ENCODE measurements around the gene NPAS4. TPM values are rescaled to one million over a fixed set of nuclear protein-coding genes. Genes with fewer than 3 reads are reported as not detected.
"Not testable (repeated sequence)": the region's sequence is repeated elsewhere in the genome, so short reads cannot be mapped to it uniquely, and the experiment has no call there.

Gene NPAS4
- 0.07 and 0.42 TPM in 2 replicates for total RNA-seq

- intact Hi-C loops (cut with micrococcal nuclease): loop anchor here (1.0 kb wide), 5 partner anchors 9 to 257 kb away; partner anchors contain the start of genes PELI3 and YIF1A
Measured at GRCh38 chr11:66420671-66421476, at the start of gene NPAS4. Gene NPAS4, plus strand, starts transcription at chr11:66421035. Its CDS starts 145 bp downstream, at chr11:66421180.

DNA sequence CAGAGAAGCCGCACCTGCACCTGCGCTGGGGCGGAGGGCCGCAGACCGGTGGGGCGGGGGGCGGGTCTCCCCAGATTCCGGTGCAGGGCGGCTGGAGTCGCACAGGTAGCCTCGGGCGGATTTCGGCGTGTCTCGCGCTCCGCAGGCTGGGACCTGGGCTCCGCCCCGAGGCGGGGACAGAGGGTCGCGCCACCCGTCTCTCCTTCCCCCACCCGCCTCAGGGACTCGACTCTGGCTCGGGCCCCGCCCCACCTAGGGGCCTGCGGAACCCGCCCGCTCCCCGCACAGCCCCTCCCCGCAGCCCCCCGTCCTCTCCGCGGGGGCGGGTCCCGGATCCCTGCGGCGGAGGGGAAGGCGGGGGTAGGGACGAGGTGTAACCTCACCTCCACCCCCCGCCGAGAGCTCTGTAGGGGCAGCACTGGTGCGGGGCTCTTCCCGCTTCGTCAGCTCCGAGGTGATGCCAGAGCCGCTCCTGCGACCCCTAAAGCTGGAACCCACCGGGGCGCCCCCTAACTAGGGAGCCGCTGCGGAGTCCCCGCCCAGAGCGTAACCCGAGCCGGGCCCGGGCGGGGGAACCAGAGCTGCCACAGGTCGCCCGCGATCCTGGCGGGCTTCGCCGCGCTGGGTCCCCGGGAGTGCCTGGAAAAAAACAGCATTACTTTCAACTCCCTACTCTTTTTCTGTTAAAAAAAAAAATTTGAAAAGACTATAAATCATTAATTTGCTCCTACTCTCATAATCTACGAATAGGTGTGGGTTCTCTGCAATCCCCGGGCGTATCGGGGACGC, 49.0 kb upstream of the NPAS4 start, which contains the start of gene SLC29A2:
SLC29A2 (minus strand) TSS at position 134 of the 789 bp plus-strand sequence. CDS start 169 bp downstream, outside the sequence.
- intact Hi-C loops (cut with micrococcal nuclease): loop anchor here (1.0 to 5.0 kb wide), 5 partner anchors 14 to 245 kb away; partner anchors contain the start of genes BRMS1 and RBM14

GRCh38 chr11:66373265-66373664, 47.6 kb upstream of the NPAS4 start:
- intact Hi-C loops (cut with micrococcal nuclease): loop anchor here (5.0 kb wide), 1 partner anchor 244 kb away; the partner anchor contains the start of gene RBM14

- intact Hi-C loops (cut with micrococcal nuclease): loop anchor here (5.0 kb wide), 1 partner anchor 244 kb away; the partner anchor contains the start of gene RBM14
Measured at GRCh38 chr11:66373690-66374287, 47.0 kb upstream of the NPAS4 start.

DNA sequence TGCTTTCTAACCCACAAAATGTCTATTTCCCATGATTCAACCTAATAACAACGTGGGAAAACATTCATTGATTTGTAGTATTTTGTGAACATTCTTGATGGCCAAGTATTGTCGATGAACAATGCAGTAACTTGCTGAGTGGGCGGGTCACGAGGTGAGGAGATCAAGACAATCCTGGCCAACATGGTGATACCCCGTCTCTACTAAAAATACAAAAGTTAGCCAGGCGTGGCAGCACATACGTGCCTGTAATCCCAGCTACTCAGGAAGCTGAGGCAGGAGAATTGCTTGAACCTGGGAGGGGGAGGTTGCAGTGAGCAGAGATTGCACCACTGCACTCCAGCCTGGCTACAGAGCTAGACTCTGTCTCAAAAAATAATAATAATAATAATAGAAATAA, 40.6 kb upstream of the NPAS4 start:
- intact Hi-C loops (cut with micrococcal nuclease): not testable (repeated sequence)

DNA sequence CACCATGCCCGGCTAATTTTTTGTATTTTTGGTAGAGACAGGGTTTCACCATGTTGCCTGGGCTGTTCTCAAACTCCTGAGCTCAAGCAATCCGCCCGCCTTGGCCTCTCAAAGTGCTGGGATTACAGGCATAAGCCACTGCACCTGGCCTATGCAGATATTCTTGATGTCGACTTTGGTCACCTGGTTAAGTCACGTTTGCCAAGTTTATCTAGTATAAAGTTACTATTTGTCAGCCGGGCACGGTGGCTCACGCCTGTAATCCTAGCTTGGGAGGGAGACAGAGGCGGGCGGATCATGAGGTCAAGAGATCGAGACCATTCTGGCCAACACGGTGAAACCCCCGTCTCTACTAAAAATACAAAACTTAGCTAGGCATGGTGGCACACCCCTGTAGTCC, 36.5 kb upstream of the NPAS4 start:
- intact Hi-C loops (cut with micrococcal nuclease): not testable (repeated sequence)

DNA sequence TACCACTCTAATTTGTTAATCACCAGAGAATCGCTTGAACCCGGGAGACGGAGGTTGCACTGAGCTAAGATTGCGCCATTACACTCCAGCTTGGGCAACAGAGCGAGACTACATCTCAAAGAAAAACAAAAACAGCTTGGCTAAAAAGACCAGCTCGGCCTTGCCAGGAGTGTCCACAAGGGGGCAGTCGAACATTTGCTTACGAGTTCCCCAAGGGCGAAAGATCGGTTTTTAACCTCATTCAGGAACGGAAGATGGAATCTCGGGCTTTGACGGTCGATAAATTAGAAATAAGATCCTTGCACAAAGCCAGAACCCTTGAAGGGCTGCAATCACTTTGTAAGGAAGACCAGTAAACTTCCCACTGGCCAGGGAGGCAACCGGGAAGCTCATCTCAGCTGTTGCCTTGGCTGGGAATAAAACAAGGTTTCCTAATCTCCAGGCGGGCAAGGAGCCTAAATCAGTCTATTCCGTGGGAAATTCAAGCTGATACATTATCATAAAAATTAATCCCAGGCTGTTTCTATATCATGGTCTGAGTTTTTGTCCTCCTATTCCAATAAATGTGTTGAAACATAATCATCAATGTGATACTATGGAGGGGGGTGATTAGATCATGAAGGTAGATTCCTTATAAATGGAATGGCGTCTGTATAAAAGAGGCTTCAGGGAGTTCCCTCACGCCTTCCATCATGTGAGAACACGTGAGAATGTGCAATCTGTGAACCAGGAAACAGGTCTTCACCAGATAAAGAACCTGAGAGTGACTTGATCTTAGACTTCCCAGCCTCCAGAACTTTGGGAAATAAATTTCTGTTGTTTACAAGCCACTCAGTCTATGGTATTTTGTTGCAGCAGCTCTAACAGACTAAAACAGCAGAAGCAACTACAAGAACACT, 34.4 kb upstream of the NPAS4 start:
- intact Hi-C loops (cut with micrococcal nuclease): loop anchor here (1.0 kb wide), 3 partner anchors 14 to 38 kb away; no protein-coding TSS in a partner anchor

DNA sequence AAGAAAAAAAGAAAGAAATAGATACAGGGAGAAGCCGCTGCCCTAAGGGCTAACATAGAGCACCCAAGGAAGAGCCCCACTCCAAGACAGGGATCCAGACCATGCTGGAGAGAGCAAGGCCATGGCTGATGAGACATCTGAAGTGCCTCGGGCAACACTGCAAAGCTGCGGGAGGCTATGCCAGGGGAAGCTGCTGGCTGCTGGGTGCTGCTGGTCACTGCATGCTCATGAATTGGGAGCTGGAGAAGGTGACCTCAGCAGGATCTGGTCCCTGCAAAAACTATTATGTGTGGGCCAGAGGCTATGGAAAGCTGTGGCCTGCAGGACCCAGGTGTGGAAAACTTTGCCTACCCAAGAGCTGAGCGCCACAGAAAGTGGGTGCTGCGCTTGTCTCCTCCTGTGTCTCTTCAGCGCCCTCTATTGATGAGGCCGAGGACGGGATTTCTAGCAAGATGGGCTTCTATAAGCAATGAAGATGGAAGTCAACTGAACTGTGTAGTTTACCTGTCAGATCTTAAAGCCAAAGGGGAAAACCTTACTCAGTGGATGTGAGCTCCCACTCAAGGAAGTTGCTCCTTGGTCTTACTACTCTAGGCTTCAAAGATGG, 32.0 kb upstream of the NPAS4 start:
- intact Hi-C loops (cut with micrococcal nuclease): loop anchor here (1.0 to 2.0 kb wide), 4 partner anchors 44 to 166 kb away; partner anchors contain the start of gene BRMS1

GRCh38 chr11:66391322-66391721, 29.5 kb upstream of the NPAS4 start:
- intact Hi-C loops (cut with micrococcal nuclease): no loop called here

DNA sequence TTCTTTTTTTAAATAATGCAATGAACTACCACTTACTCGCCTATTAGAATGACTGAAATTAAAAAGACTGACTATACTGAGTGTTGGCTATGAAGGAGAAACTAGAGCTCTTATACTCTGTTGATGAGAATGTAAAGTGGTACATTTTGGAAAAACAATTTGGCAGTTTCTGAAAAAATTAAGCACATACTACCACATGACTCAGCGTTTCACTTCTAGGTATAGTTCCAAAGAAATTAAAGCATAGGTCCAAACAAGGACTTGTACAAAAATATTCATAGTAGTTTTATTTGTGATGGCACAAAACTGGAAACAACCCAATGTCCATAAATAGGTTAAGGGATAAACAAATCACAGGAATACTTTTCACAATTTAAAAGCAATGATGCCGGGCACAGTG, 26.9 kb upstream of the NPAS4 start:
- intact Hi-C loops (cut with micrococcal nuclease): no loop called here

- intact Hi-C loops (cut with micrococcal nuclease): loop anchor here (1.0 kb wide), 11 partner anchors 11 to 427 kb away; partner anchors contain the start of genes ACTN3, BBS1, PELI3 and RBM4
Measured at GRCh38 chr11:66407651-66408050, 13.2 kb upstream of the NPAS4 start.

- intact Hi-C loops (cut with micrococcal nuclease): loop anchor here (1.0 kb wide), 11 partner anchors 10 to 426 kb away; partner anchors contain the start of genes ACTN3, BBS1, PELI3 and RBM4
Measured at GRCh38 chr11:66408488-66409214, 12.2 kb upstream of the NPAS4 start.

- intact Hi-C loops (cut with micrococcal nuclease): no loop called here
Measured at GRCh38 chr11:66409226-66409625, 11.6 kb upstream of the NPAS4 start.

DNA sequence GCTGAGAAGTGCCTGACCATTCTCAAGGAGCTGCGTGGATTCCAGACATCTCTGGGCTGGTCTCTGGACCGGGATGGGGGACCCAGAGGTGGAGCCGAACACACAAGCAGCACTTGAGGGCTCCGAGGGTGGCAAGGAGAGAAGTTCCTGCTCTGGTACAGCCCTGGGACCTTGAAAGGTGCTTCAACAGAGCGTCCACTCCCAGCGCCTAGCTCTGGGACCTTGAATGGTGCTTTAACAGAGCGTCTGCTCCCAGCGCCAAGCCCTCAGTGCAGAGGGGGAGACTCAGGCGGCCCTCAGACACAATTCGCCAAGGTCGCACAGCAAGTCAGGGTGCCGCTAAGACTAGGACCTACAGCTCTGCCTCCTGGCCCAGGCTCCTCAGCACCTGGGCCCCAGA, 10.6 kb upstream of the NPAS4 start:
- intact Hi-C loops (cut with micrococcal nuclease): no loop called here

GRCh38 chr11:66411323-66411722, 9.5 kb upstream of the NPAS4 start:
- intact Hi-C loops (cut with micrococcal nuclease): no loop called here

- intact Hi-C loops (cut with micrococcal nuclease): no loop called here
Measured at GRCh38 chr11:66412110-66412509, 8.7 kb upstream of the NPAS4 start.

DNA sequence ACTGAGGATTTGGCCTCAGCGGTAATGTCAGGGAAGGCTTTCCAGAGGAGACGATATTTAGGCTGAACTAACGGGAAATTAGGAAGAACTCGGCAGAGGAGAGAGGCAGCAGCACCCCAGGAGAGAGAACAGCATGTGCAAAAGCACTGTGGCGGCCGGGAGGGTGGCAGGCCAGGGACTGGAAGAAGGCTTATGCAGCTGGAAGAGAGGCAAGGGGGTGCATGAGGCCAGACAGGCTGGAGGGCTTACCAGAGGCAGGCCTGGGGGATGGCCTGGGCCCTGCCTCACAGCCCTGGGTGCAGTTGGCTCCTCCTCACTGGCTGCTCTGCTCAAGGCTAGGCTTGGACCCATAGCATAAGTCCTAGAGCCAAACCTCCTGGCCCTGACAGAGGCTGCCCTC, 7.7 kb upstream of the NPAS4 start:
- intact Hi-C loops (cut with micrococcal nuclease): no loop called here

DNA sequence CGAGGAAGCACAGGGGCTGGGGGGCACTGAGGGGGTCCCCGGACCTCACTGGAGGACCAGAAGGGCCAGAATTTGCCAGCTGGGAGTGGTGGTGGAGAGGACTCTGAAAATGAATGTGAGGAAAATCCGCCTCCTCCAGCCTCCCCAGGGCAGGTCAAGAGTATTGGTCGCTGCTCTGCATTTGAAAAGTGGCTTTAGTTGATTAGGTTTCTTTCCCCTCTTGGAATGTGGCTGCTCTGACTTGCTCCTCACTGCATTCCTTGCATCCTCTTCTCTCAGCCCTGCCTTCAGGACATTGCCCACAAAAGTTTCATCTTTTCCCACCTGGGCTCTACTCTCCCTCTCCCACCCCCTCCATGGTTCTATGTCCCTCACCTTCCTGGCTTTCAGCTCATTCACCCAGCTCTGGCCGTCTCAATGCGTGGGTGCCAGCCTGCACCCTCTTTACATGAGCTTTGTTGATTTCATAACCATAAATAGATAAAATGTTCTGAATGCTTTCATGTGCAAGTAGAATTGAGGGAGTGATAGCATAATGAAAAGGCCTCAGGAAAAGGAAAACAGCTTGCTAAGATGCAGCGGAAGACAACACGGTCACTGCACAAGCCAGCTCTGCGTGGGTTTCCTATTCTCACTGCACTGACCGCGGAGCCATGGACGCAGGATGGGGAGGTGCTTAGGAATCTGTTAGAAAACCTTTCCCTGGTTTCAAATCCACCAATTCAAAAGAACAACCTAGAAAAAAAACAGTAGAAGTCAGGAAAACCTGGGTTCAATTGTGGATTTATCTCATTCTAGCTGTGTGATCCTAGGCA, 6.5 kb upstream of the NPAS4 start:
- intact Hi-C loops (cut with micrococcal nuclease): no loop called here
